Lower leg skin (tissue), 3 donors: ENCODE measurements around the gene NTM.

Experiments
- CTCF ChIP-seq, 3 donors: fragments of 450-650 bp; IDR thresholded peaks; one replicate each; pipeline ENCODE4 v1.5.1; 2016; ENCODE audit warnings: antibody characterized with exemption in 3 of 3, mild to moderate bottlenecking in 3 of 3, moderate library complexity in 2 of 3
- POLR2A ChIP-seq, 2 donors: fragments of 450-650 bp; IDR thresholded peaks; one replicate each; pipeline ENCODE4 v1.6.1; 2016 to 2017; ENCODE audit warnings: antibody characterized with exemption in 2 of 2, mild to moderate bottlenecking in 1 of 2, moderate library complexity in 1 of 2

- TF ChIP-seq CTCF (IDR thresholded peaks at IDR 0.05) = no peak
- TF ChIP-seq POLR2A (IDR thresholded peaks at IDR 0.05) = no peak
Measured at GRCh38 chr11:131510662-131511061, 140.2 kb downstream of the NTM start.
